Large intestine (tissue), 12 donors: ENCODE results near the gene STRADB. TPM values are rescaled to one million over a fixed set of nuclear protein-coding genes. Genes with fewer than 3 reads are reported as not detected.

Experiments
- DNase-seq, 2 donors: peaks; one replicate each; pipeline versions ENCODE4 v3.0.0 to v3.0.0-alpha.2; 2013
- H3K27ac ChIP-seq: one replicate; pipeline ENCODE4 v1.5.1; 2013; ENCODE audit warnings: low read length
- H3K27me3 ChIP-seq: 2 replicates; pipeline ENCODE4 v1.6.1; 2013; ENCODE audit warnings: low read length; ENCODE audit not compliant: control insufficient read depth, insufficient read depth
- H3K36me3 ChIP-seq: 2 replicates; pipeline ENCODE4 v1.6.1; 2013; ENCODE audit warnings: low read length; ENCODE audit not compliant: control insufficient read depth, insufficient read depth
- H3K4me1 ChIP-seq: one replicate; pipeline ENCODE4 v1.6.1; 2013; ENCODE audit warnings: low read length; ENCODE audit not compliant: control insufficient read depth, insufficient read depth
- H3K4me3 ChIP-seq: one replicate; pipeline ENCODE4 v1.5.1; 2013; ENCODE audit warnings: low read length
- H3K9me3 ChIP-seq: one replicate; pipeline ENCODE4 v1.6.1; 2013; ENCODE audit warnings: mild to moderate bottlenecking, low read depth, low read length, moderate library complexity; ENCODE audit not compliant: control insufficient read depth
- WGBS: methylation state at CpG from one replicate; pipeline ENCODE4 v1.1.5; 2013; ENCODE audit warnings: low lambda C conversion rate; ENCODE audit not compliant: insufficient coverage; 5-methylcytosine and 5-hydroxymethylcytosine counted together
- long read RNA-seq, 11 donors: transcript quantifications; one replicate each; lab custom pipeline, GENCODE V29; 2026
- polyA plus RNA-seq: library from polyadenylated mRNA; unstranded; fragments of 120-200 nt; gene quantifications from one replicate; pipeline ENCODE4 v1.2.1, GENCODE V29; 2013

The STRADB gene
- 65.5 TPM for polyA plus RNA-seq
- long read RNA-seq, donor 1, transcript STRADB-201 (12 exons, 2,293 nt): major isoform, 9 of 17 reads
- long read RNA-seq, donor 1, partial matches to known transcripts: 8 of 17 reads
- long read RNA-seq, donor 1, other reads (novel, unspliced or antisense): 0 of 17 reads
- long read RNA-seq, donor 2, transcript STRADB-201 (12 exons, 2,293 nt): major isoform, 6 of 6 reads
- long read RNA-seq, donor 2, partial matches to known transcripts: 0 of 6 reads
- long read RNA-seq, donor 2, other reads (novel, unspliced or antisense): 0 of 6 reads
- long read RNA-seq, donor 3: 0 reads
- long read RNA-seq, donor 4, partial matches to known transcripts: 0 of 4 reads
- long read RNA-seq, donor 4, other reads (novel, unspliced or antisense): 0 of 4 reads
- long read RNA-seq, donor 5, partial matches to known transcripts: 0 of 3 reads
- long read RNA-seq, donor 5, other reads (novel, unspliced or antisense): 0 of 3 reads
- long read RNA-seq, donor 6, transcript STRADB-201 (12 exons, 2,293 nt): major isoform, 13 of 13 reads
- long read RNA-seq, donor 6, partial matches to known transcripts: 0 of 13 reads
- long read RNA-seq, donor 6, other reads (novel, unspliced or antisense): 0 of 13 reads
- long read RNA-seq, donor 7, partial matches to known transcripts: 0 of 1 reads
- long read RNA-seq, donor 7, other reads (novel, unspliced or antisense): 0 of 1 reads
- long read RNA-seq, donor 8, transcript STRADB-201 (12 exons, 2,293 nt): major isoform, 10 of 19 reads
- long read RNA-seq, donor 8, partial matches to known transcripts: 7 of 19 reads
- long read RNA-seq, donor 8, other reads (novel, unspliced or antisense): 0 of 19 reads
- long read RNA-seq, donor 9, transcript STRADB-201 (12 exons, 2,293 nt): major isoform, 11 of 16 reads
- long read RNA-seq, donor 9, partial matches to known transcripts: 0 of 16 reads
- long read RNA-seq, donor 9, other reads (novel, unspliced or antisense): 5 of 16 reads
- long read RNA-seq, donor 10, transcript STRADB-201 (12 exons, 2,293 nt): major isoform, 10 of 11 reads
- long read RNA-seq, donor 10, partial matches to known transcripts: 0 of 11 reads
- long read RNA-seq, donor 10, other reads (novel, unspliced or antisense): 0 of 11 reads
- long read RNA-seq, donor 11, transcript STRADB-201 (12 exons, 2,293 nt): major isoform, 8 of 8 reads
- long read RNA-seq, donor 11, partial matches to known transcripts: 0 of 8 reads
- long read RNA-seq, donor 11, other reads (novel, unspliced or antisense): 0 of 8 reads

- Histone ChIP-seq H3K36me3 (peaks cover 4% of the 10 kb centered on the region), H3K27ac (peak within 1 kb of the TSS; percentile 92), H3K27me3 (no peaks in the 10 kb centered on the region), H3K9me3 (no peaks in the 10 kb centered on the region), H3K4me1 (peaks cover 30% of the 10 kb centered on the region), H3K4me3 (peak within 1 kb of the TSS; percentile 97)
- WGBS: no CpG with 5 or more reads among the region's 78 CpGs
- DNase-seq: peak; percentile 95 to 98
Measured at GRCh38 chr2:201451292-201452057, at the start of gene STRADB, which contains the start of gene TRAK2. TSS of gene STRADB (plus strand) at chr2:201451740. CDS start at chr2:201454841, 3,101 bp downstream. TSS of gene TRAK2 (minus strand) at chr2:201451458. CDS start at chr2:201420507, 30,951 bp downstream.

- Histone ChIP-seq H3K27ac (no peak overlapping the region), H3K9me3 (no peaks in the 10 kb centered on the region), H3K27me3 (no peaks in the 10 kb centered on the region), H3K36me3 (peaks cover 9% of the 10 kb centered on the region), H3K4me3 (no peak overlapping the region), H3K4me1 (peaks cover 28% of the 10 kb centered on the region)
- WGBS: no CpG with 5 or more reads among the region's 3 CpGs
- no peak for DNase-seq
Measured at GRCh38 chr2:201401815-201402214, 49.7 kb upstream of the STRADB start.

GRCh38 chr2:201402651-201403562, 48.6 kb upstream of the STRADB start:
- peaks cover 5% of the 10 kb centered on the region for H3K36me3 ChIP-seq
- WGBS: 63% methylated on average over 4 of the region's 6 CpGs
- no peak overlapping the region for H3K4me3 ChIP-seq
- peak in 1 of 2 donors; percentile 45 for DNase-seq
- no peaks in the 10 kb centered on the region for H3K27me3 ChIP-seq
- H3K9me3 ChIP-seq: no peaks in the 10 kb centered on the region
- peaks cover 28% of the 10 kb centered on the region for H3K4me1 ChIP-seq
- H3K27ac ChIP-seq: no peak overlapping the region

- peaks cover 3% of the 10 kb centered on the region for H3K36me3 ChIP-seq
- no peaks in the 10 kb centered on the region for H3K9me3 ChIP-seq
- H3K27me3 ChIP-seq: no peaks in the 10 kb centered on the region
- no peak overlapping the region for H3K4me3 ChIP-seq
- H3K4me1 ChIP-seq: peaks cover 28% of the 10 kb centered on the region
- DNase-seq: no peak
- 90% methylated on average over 2 of the region's 3 CpGs for WGBS
- H3K27ac ChIP-seq: no peak overlapping the region
Measured at GRCh38 chr2:201403880-201404279, 47.7 kb upstream of the STRADB start.

GRCh38 chr2:201404699-201405280, 46.8 kb upstream of the STRADB start:
- Histone ChIP-seq H3K36me3 (no peaks in the 10 kb centered on the region), H3K4me1 (peaks cover 28% of the 10 kb centered on the region), H3K9me3 (no peaks in the 10 kb centered on the region), H3K27me3 (no peaks in the 10 kb centered on the region), H3K27ac (peak overlapping the region; percentile 79), H3K4me3 (no peak overlapping the region)
- peak in 1 of 2 donors; percentile 60 for DNase-seq
- WGBS: no CpG with 5 or more reads among the region's 3 CpGs

- peak overlapping the region; percentile 79 for H3K27ac ChIP-seq
Measured at GRCh38 chr2:201406077-201406662, 45.4 kb upstream of the STRADB start.

GRCh38 chr2:201407265-201407664, 44.3 kb upstream of the STRADB start:
- Histone ChIP-seq H3K9me3 (no peaks in the 10 kb centered on the region), H3K36me3 (peaks cover 4% of the 10 kb centered on the region), H3K27ac (no peak overlapping the region), H3K4me3 (no peak overlapping the region), H3K4me1 (peaks cover 25% of the 10 kb centered on the region), H3K27me3 (no peaks in the 10 kb centered on the region)
- no CpG with 5 or more reads among the region's 2 CpGs for WGBS
- no peak for DNase-seq

More at GRCh38 chr2:201406077-201406662, 45.4 kb upstream of the STRADB start:
- Histone ChIP-seq H3K4me1 (peaks cover 28% of the 10 kb centered on the region), H3K27me3 (no peaks in the 10 kb centered on the region), H3K36me3 (peaks cover 4% of the 10 kb centered on the region), H3K4me3 (no peak overlapping the region), H3K9me3 (no peaks in the 10 kb centered on the region)
- WGBS: 50% methylated on average over 2 of the region's 3 CpGs
- DNase-seq: peak; percentile 48 to 78

GRCh38 chr2:201408931-201409330, 42.6 kb upstream of the STRADB start:
- peaks cover 21% of the 10 kb centered on the region for H3K4me1 ChIP-seq
- H3K9me3 ChIP-seq: no peaks in the 10 kb centered on the region
- DNase-seq: no peak
- no peak overlapping the region for H3K27ac ChIP-seq
- H3K36me3 ChIP-seq: peaks cover 4% of the 10 kb centered on the region
- no peaks in the 10 kb centered on the region for H3K27me3 ChIP-seq
- no peak overlapping the region for H3K4me3 ChIP-seq
- WGBS: 96% methylated on average over 3 of the region's 3 CpGs
